DND-41 (cell line): ENCODE results near the gene PRELID1.
A peak's percentile ranks its signal among the peaks of the same experiment; 100 is the strongest.

Experiments used
- ATAC-seq: fragments of 200-7000 bp; cut with Tn5 transposase; 3 replicates; pipeline ENCODE4 v1.9.1; 2021; ENCODE audit warnings: low read depth; ENCODE audit not compliant: insufficient read depth
- DNase-seq: peaks from one replicate; pipeline ENCODE4 v3.0.0-alpha.2; 2020
- H2AFZ ChIP-seq: 2 replicates; pipeline ENCODE4 v1.6.0; 2012; ENCODE audit warnings: low read depth, low read length
- H3K27ac ChIP-seq: 2 replicates; pipeline ENCODE4 v1.5.1; 2012; ENCODE audit warnings: low read length, inconsistent platforms
- H3K27me3 ChIP-seq: fragments of 200-600 bp; sonication (generic); 2 replicates; pipeline ENCODE4 v1.6.0; 2012; ENCODE audit warnings: low read length, mild to moderate bottlenecking, inconsistent platforms; ENCODE audit not compliant: insufficient read depth, poor library complexity
- H3K36me3 ChIP-seq: 2 replicates; pipeline ENCODE4 v1.5.1; 2012; ENCODE audit warnings: low read length, inconsistent platforms; ENCODE audit not compliant: insufficient read depth
- H3K4me1 ChIP-seq: 2 replicates; pipeline ENCODE4 v1.5.1; 2012; ENCODE audit warnings: mild to moderate bottlenecking, low read length; ENCODE audit not compliant: insufficient read depth
- H3K4me2 ChIP-seq: 2 replicates; pipeline ENCODE4 v1.6.0; 2012; ENCODE audit warnings: mild to moderate bottlenecking, moderate library complexity, low read length, inconsistent platforms; ENCODE audit not compliant: insufficient read depth
- H3K4me3 ChIP-seq, 2 experiments: fragments of 200-600 bp in 1 of 2; shearing (Covaris generic) in 1 of 2; 2 replicates each; pipeline ENCODE4 v1.5.1; 2012 to 2016; ENCODE audit warnings: inconsistent platforms in 2 of 2, low read length in 2 of 2, mild to moderate bottlenecking in 2 of 2, low read depth in 1 of 2, moderate library complexity in 1 of 2
- H3K79me2 ChIP-seq: 2 replicates; pipeline ENCODE4 v1.6.0; 2012; ENCODE audit warnings: low read length, inconsistent platforms; ENCODE audit not compliant: insufficient read depth
- H3K9ac ChIP-seq: 2 replicates; pipeline ENCODE4 v1.6.0; 2012; ENCODE audit warnings: low read depth, mild to moderate bottlenecking, inconsistent platforms, low read length, moderate library complexity
- H3K9me3 ChIP-seq: 2 replicates; pipeline ENCODE4 v1.5.1; 2012; ENCODE audit warnings: low read length, moderate library complexity, mild to moderate bottlenecking, inconsistent platforms; ENCODE audit not compliant: insufficient read depth, severe bottlenecking
- H4K20me1 ChIP-seq: 2 replicates; pipeline ENCODE4 v1.6.0; 2012; ENCODE audit warnings: low read length; ENCODE audit not compliant: insufficient read depth
- EZH2 ChIP-seq: IDR thresholded peaks from 3 replicates; pipeline ENCODE4 v1.6.1; 2012; ENCODE audit warnings: borderline replicate concordance, low read depth, mild to moderate bottlenecking, moderate library complexity, low read length, inconsistent platforms; ENCODE audit not compliant: severe bottlenecking
- TF ChIP-seq, protein P1 (sequence below): IDR thresholded peaks from 2 replicates; pipeline ENCODE4 v1.5.1; 2012; ENCODE audit warnings: borderline replicate concordance, low read length, moderate library complexity, mild to moderate bottlenecking; ENCODE audit not compliant: poor library complexity, severe bottlenecking; ENCODE audit errors: extremely low read depth

Gene PRELID1

GRCh38 chr5:177313561-177314259, 10.1 kb downstream of the PRELID1 start:
- no peaks in the 10 kb centered on the region for H3K27me3 ChIP-seq
- no peak overlapping the region for H2AFZ ChIP-seq
- peak overlapping the region; percentile 41; the same call in 1 of the 2 replicates for H3K27ac ChIP-seq
- peak overlapping the region in 1 of 2 experiments; percentile 65; a peak in 2 of 4 replicates for H3K4me3 ChIP-seq
- peaks cover 46% of the 10 kb centered on the region for H3K4me1 ChIP-seq
- peak overlapping the region; percentile 77 for H3K9ac ChIP-seq
- peaks cover 32% of the 10 kb centered on the region for H3K36me3 ChIP-seq
- H4K20me1 ChIP-seq: peaks cover 31% of the 10 kb centered on the region
- no peaks in the 10 kb centered on the region for H3K9me3 ChIP-seq
- peaks cover 44% of the 10 kb centered on the region for H3K79me2 ChIP-seq
- DNase-seq (no peak), ATAC-seq (no peak)
- peak overlapping the region; percentile 85 for H3K4me2 ChIP-seq
- TF ChIP-seq EZH2: no peak
- TF ChIP-seq, protein P1, sequence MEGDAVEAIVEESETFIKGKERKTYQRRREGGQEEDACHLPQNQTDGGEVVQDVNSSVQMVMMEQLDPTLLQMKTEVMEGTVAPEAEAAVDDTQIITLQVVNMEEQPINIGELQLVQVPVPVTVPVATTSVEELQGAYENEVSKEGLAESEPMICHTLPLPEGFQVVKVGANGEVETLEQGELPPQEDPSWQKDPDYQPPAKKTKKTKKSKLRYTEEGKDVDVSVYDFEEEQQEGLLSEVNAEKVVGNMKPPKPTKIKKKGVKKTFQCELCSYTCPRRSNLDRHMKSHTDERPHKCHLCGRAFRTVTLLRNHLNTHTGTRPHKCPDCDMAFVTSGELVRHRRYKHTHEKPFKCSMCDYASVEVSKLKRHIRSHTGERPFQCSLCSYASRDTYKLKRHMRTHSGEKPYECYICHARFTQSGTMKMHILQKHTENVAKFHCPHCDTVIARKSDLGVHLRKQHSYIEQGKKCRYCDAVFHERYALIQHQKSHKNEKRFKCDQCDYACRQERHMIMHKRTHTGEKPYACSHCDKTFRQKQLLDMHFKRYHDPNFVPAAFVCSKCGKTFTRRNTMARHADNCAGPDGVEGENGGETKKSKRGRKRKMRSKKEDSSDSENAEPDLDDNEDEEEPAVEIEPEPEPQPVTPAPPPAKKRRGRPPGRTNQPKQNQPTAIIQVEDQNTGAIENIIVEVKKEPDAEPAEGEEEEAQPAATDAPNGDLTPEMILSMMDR: no peak

DNA sequence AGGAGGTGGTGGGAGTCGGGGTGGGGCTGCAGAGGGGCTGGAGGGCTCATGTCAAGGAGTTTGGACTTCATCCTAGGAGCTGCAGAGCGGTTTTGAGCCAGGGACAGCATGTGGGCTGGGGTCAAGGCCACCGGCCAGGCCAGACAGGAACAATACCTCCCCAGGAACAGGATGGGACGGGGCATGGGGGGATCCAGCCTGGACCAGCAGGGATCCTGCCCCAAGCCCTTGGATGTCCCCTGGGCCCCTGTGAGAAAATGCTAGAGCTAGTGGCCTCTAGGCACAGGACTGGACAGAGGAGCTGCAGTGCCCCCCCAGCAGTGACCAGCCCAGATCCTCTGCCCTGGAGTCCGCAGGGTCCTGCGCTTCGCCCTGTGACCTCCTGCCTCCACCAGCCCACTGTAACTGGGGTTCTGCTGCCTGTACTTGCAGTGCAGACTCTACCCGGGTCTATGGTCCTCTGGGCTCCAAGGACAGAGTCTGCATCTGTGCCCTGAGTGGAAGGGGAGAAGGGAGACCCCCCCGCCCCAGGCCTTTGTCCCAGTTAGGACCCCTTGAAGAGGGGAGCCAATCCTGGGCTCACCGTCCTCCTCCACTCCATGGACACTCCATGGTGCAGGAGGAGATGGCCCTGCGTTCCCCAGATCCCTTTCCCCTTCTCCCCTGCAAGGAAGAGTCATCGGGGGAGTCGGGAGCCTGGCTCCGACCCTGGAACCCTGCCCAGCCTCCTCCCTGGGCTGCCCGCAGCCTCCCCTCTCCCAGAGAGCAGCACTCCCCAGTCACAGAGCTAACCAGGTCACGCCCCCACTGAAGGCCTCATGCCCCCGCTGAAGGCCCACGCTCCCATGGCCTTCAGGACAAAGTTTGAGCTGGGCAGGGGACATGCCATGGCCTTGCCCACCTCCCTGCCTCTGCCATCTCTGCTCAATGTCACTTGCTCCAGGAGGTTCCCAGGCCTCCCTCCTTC, 11.1 kb downstream of the PRELID1 start:
- Histone ChIP-seq H3K27me3 (no peaks in the 10 kb centered on the region), H3K4me1 (peaks cover 36% of the 10 kb centered on the region), H3K9me3 (no peaks in the 10 kb centered on the region), H3K4me3 (no peak overlapping the region), H2AFZ (no peak overlapping the region), H3K4me2 (peak overlapping the region; percentile 85; the same call in 1 of the 2 replicates), H3K79me2 (peaks cover 35% of the 10 kb centered on the region), H4K20me1 (peaks cover 21% of the 10 kb centered on the region), H3K27ac (no peak overlapping the region), H3K36me3 (peaks cover 25% of the 10 kb centered on the region), H3K9ac (0 out of 2 replicates have a peak overlapping the region, but pooled peaks have one; percentile 77)
- TF ChIP-seq, protein P1: no peak
- TF ChIP-seq EZH2: no peak
- DNase-seq (no peak), ATAC-seq (no peak)

DNA sequence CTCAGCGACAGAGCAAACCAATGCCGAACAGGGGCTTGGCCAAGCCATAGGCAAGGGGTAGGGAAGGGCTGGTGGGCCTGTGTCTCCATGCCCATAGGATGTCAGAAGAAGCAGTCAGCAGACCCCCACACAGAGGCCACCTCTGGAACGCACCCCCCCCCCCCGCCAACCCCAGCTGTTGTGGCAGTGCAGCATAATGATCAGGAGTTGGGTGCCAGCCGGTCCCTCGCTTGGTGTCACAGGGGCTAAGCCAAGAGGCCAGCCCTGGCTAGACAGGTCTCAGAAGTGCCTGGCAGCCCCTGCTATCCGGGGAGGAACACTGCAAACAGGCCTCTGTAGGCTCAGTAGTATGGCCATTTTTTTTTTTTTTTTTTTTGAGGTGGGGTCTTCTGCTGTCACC, 11.8 kb downstream of the PRELID1 start:
- no peak overlapping the region for H2AFZ ChIP-seq
- peaks cover 27% of the 10 kb centered on the region for H3K79me2 ChIP-seq
- H3K4me1 ChIP-seq: peaks cover 29% of the 10 kb centered on the region
- H3K9me3 ChIP-seq: no peaks in the 10 kb centered on the region
- DNase-seq (no peak), ATAC-seq (no peak)
- no peak overlapping the region for H3K4me2 ChIP-seq
- TF ChIP-seq EZH2: no peak
- TF ChIP-seq, protein P1: no peak
- no peak overlapping the region for H3K9ac ChIP-seq
- H3K27me3 ChIP-seq: no peaks in the 10 kb centered on the region
- no peak overlapping the region for H3K27ac ChIP-seq
- peaks cover 18% of the 10 kb centered on the region for H3K36me3 ChIP-seq
- H3K4me3 ChIP-seq: no peak overlapping the region
- H4K20me1 ChIP-seq: peaks cover 14% of the 10 kb centered on the region
